B cell (primary cell): Measurements from ENCODE around the gene SETBP1. TPM values are rescaled to one million over a fixed set of nuclear protein-coding genes. Genes with fewer than 3 reads are reported as not detected.

Source experiments
- ATAC-seq: fragments of 200-7000 bp; cut with Tn5 transposase; one replicate; pipeline ENCODE4 v1.10.0; 2021; ENCODE audit warnings: low read depth, mild to moderate bottlenecking, moderate number of reproducible peaks, moderate library complexity
- CTCF ChIA-PET: fragments of 350-600 bp; sonication (Branson Sonifier 250); formaldehyde crosslinking; loops from one replicate; lab custom pipeline; 2021; ENCODE audit warnings: antibody characterized with exemption, inconsistent platforms; lab: Charles Lee
- POLR2A ChIA-PET: fragments of 350-600 bp; sonication (Branson Sonifier 250); formaldehyde crosslinking; loops from one replicate; lab custom pipeline; 2021; ENCODE audit warnings: antibody characterized with exemption; lab: Charles Lee
- DNase-seq: peaks from one replicate; pipeline ENCODE4 v3.0.0; 2013
- H2AFZ ChIP-seq: 2 replicates; pipeline ENCODE4 v1.6.1; 2012; ENCODE audit warnings: mild to moderate bottlenecking, low read depth, low read length; ENCODE audit not compliant: insufficient read depth, poor library complexity, severe bottlenecking
- H3K27ac ChIP-seq, 2 donors: 1 replicate in 1 of 2; 2 replicates in 1 of 2; pipeline ENCODE4 v1.5.1; 2012 to 2013; ENCODE audit warnings: low read length in 2 of 2, mild to moderate bottlenecking in 2 of 2, moderate library complexity in 1 of 2
- H3K27me3 ChIP-seq, 4 experiments: fragments of 200-600 bp in 1 of 4; sonication (generic) in 1 of 4; replicated peaks in 1 of 4; 1 replicate in 2 of 4; 2 replicates in 2 of 4; pipeline versions ENCODE4 v1.6.1 to v1.7.0; 2013 to 2016; ENCODE audit warnings: low read length in 3 of 4, mild to moderate bottlenecking in 2 of 4, mixed read lengths in 1 of 4, moderate library complexity in 1 of 4; ENCODE audit not compliant: insufficient read depth in 4 of 4, control insufficient read depth in 3 of 4; ENCODE audit errors: control extremely low read depth in 1 of 4
- H3K36me3 ChIP-seq, 2 experiments: replicated peaks in 1 of 2; 1 replicate in 1 of 2; 2 replicates in 1 of 2; pipeline versions ENCODE4 v1.6.1 to v1.7.1; 2013; ENCODE audit warnings: low read length in 1 of 2; ENCODE audit not compliant: insufficient read depth in 2 of 2, control insufficient read depth in 1 of 2; ENCODE audit errors: control extremely low read depth in 1 of 2, extremely low read depth in 1 of 2
- H3K4me1 ChIP-seq, 2 donors: fragments of 200-600 bp in 1 of 2; sonication (generic) in 1 of 2; 1 replicate in 1 of 2; 2 replicates in 1 of 2; pipeline versions ENCODE4 v1.5.1 to v1.6.1; 2013 to 2017; ENCODE audit warnings: low read length in 2 of 2; ENCODE audit not compliant: control insufficient read depth in 2 of 2, insufficient read depth in 2 of 2
- H3K4me2 ChIP-seq: replicated peaks from 2 replicates; pipeline ENCODE3; 2012; ENCODE audit warnings: mild to moderate bottlenecking, low read depth, low read length; ENCODE audit not compliant: poor library complexity, severe bottlenecking
- H3K4me3 ChIP-seq, 5 experiments: fragments of 200-600 bp in 1 of 5; sonication (generic) in 1 of 5; 1 replicate in 3 of 5; 2 replicates in 2 of 5; pipeline versions ENCODE4 v1.5.1 to v1.7.0; 2011 to 2016; ENCODE audit warnings: low read length in 4 of 5, mild to moderate bottlenecking in 4 of 5, low read depth in 2 of 5, control low read depth in 1 of 5, moderate library complexity in 1 of 5; ENCODE audit not compliant: insufficient read depth in 1 of 5; ENCODE audit errors: control extremely low read depth in 1 of 5, extremely low read depth in 1 of 5
- H3K79me2 ChIP-seq: fragments of 200-600 bp; sonication (generic); one replicate; pipeline ENCODE4 v1.6.0; 2016; ENCODE audit warnings: low read length; ENCODE audit not compliant: control insufficient read depth, insufficient read depth
- H3K9ac ChIP-seq: fragments of 200-600 bp; sonication (generic); 2 replicates; pipeline ENCODE4 v1.6.1; 2017; ENCODE audit warnings: mild to moderate bottlenecking, low read length, moderate library complexity
- H3K9me3 ChIP-seq, 3 donors: one replicate each; pipeline versions ENCODE4 v1.6.1 to v1.7.1; 2013; ENCODE audit warnings: low read length in 2 of 3; ENCODE audit not compliant: control insufficient read depth in 2 of 3, insufficient read depth in 1 of 3; ENCODE audit errors: control extremely low read depth in 1 of 3
- H4K20me1 ChIP-seq: 2 replicates; pipeline ENCODE4 v1.6.0; 2012; ENCODE audit warnings: mild to moderate bottlenecking, low read length; ENCODE audit not compliant: insufficient read depth, control insufficient read depth, poor library complexity, severe bottlenecking
- H3K27ac Mint-ChIP-seq: one replicate; pipeline ENCODE4 v1.8.0; 2021; ENCODE audit warnings: mixed read lengths
- H3K27me3 Mint-ChIP-seq: one replicate; pipeline ENCODE4 v1.8.0; 2021; ENCODE audit warnings: mixed read lengths
- H3K4me1 Mint-ChIP-seq: one replicate; pipeline ENCODE4 v1.8.0; 2021; ENCODE audit warnings: mixed read lengths
- H3K4me3 Mint-ChIP-seq: one replicate; pipeline ENCODE4 v1.8.0; 2021; ENCODE audit warnings: mixed read lengths
- H3K9me3 Mint-ChIP-seq: one replicate; pipeline ENCODE4 v1.8.0; 2022; ENCODE audit warnings: mixed read lengths; ENCODE audit not compliant: insufficient read depth
- EZH2 ChIP-seq: IDR thresholded peaks from 2 replicates; pipeline ENCODE4 v1.6.1; 2012; ENCODE audit warnings: borderline replicate concordance, low read depth, mild to moderate bottlenecking, moderate library complexity, low read length; ENCODE audit not compliant: insufficient read depth, poor library complexity, severe bottlenecking
- WGBS: methylation state at CpG from one replicate; pipeline ENCODE4 v1.1.5; 2013; ENCODE audit warnings: missing lambda C conversion rate; ENCODE audit not compliant: insufficient coverage; 5-methylcytosine and 5-hydroxymethylcytosine counted together
- intact Hi-C: fragments of 100-400 bp; cut with micrococcal nuclease; formaldehyde crosslinking; loops from one replicate; pipeline ENCODE4 v1.10.0; 2022
- polyA plus RNA-seq: library from polyadenylated mRNA; depleted of rRNA; stranded (reverse); fragments of >200 nt; gene quantifications from 2 replicates; pipeline ENCODE4 v1.2.3, GENCODE V29; 2012
- total RNA-seq, 2 donors: library from RNA; stranded (reverse); fragments of 120-200 nt in 1 of 2; gene quantifications; 1 replicate in 1 of 2; 2 replicates in 1 of 2; pipeline versions ENCODE4 v1.2.3 to v1.2.4, GENCODE V29; 2013 to 2022
- TF ChIP-seq, protein P1 (sequence below): fragments of 200-600 bp; IDR thresholded peaks from one replicate; pipeline ENCODE4 v1.8.0; 2022; ENCODE audit warnings: antibody characterized with exemption, mild to moderate bottlenecking

Gene SETBP1
- total and polyA plus RNA-seq, 2 donors (not counting 1 experiment from before 2014, with no cell fraction given): 15.1 to 129 TPM

DNA sequence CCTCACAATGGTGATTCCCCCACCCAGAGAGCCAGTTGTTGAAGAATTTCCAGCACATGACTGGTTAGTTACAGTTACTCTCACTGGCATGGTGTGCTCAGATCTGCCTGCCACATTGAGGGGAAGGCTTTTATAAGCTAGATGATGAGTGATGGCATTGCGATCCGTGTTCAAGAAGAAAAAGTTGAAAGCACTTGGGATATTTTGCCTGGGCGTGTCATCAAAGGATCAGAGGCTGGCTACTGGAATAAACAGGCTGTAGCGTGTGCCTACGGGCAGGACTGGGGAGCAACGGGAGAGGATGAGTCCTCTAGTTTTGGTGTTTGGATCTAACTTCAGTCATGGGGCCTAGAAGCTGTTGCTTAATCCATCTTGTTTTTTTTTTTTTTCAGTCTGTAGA is 175.0 kb downstream of the SETBP1 start:
- H3K27me3 ChIP-seq: no peaks in the 10 kb centered on the region
- no peak for TF ChIP-seq EZH2
- TF ChIP-seq, protein P1, sequence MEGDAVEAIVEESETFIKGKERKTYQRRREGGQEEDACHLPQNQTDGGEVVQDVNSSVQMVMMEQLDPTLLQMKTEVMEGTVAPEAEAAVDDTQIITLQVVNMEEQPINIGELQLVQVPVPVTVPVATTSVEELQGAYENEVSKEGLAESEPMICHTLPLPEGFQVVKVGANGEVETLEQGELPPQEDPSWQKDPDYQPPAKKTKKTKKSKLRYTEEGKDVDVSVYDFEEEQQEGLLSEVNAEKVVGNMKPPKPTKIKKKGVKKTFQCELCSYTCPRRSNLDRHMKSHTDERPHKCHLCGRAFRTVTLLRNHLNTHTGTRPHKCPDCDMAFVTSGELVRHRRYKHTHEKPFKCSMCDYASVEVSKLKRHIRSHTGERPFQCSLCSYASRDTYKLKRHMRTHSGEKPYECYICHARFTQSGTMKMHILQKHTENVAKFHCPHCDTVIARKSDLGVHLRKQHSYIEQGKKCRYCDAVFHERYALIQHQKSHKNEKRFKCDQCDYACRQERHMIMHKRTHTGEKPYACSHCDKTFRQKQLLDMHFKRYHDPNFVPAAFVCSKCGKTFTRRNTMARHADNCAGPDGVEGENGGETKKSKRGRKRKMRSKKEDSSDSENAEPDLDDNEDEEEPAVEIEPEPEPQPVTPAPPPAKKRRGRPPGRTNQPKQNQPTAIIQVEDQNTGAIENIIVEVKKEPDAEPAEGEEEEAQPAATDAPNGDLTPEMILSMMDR: no peak
- Mint-ChIP-seq H3K27ac (no peak overlapping the region), H3K4me1 (peaks cover 69% of the 10 kb centered on the region), H3K27me3 (no peaks in the 10 kb centered on the region), H3K4me3 (no peak overlapping the region), H3K9me3 (no peaks in the 10 kb centered on the region)
- H3K36me3 ChIP-seq: no peaks in the 10 kb centered on the region
- intact Hi-C loops: no loop called here
- H3K79me2 ChIP-seq: peaks cover 80% of the 10 kb centered on the region
- ChIA-PET POLR2A (no interaction called here), CTCF (interaction anchor here (0.6 to 0.8 kb wide), 3 partner anchors 73 to 172 kb away, joined by 3 to 5 read pairs (median 4); no protein-coding TSS in a partner anchor)
- peaks cover 59% of the 10 kb centered on the region for H4K20me1 ChIP-seq
- peaks cover 26 to 37% of the 10 kb centered on the region in 2 donors for H3K4me1 ChIP-seq
- H3K4me2 ChIP-seq: peak overlapping the region; percentile 0
- H3K27ac ChIP-seq: no peak overlapping the region
- H2AFZ ChIP-seq: no peak overlapping the region
- no peak overlapping the region for H3K4me3 ChIP-seq
- WGBS: 100% methylated on average over 4 of the region's 6 CpGs
- H3K9ac ChIP-seq: no peak overlapping the region
- DNase-seq: no peak
- ATAC-seq: no peak
- H3K9me3 ChIP-seq: no peaks in the 10 kb centered on the region

DNA sequence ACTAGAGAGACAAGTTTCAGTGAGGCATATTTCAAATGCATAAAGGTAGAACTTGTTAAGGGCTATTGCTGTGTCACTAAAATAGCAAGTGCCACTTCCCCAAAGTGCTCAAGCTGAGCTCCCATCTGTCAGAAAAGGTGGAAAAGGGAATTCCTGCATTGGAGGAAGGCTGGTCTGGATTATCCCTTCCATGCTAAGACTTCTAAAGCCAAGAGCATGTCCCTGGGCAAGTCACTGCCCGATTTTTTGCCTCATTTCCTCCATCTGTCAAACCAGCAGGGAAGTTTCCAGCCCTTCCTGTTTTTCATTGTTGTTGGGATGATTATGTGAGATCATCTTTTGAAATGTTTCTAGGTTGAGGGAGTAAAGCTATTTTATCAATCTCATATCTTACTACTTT is 175.5 kb downstream of the SETBP1 start:
- Mint-ChIP-seq H3K4me3 (no peak overlapping the region), H3K27ac (no peak overlapping the region), H3K4me1 (peaks cover 65% of the 10 kb centered on the region), H3K9me3 (no peaks in the 10 kb centered on the region), H3K27me3 (no peaks in the 10 kb centered on the region)
- Histone ChIP-seq H3K36me3 (no peaks in the 10 kb centered on the region), H3K4me2 (peak overlapping the region; percentile 0), H3K27me3 (no peaks in the 10 kb centered on the region), H3K4me3 (no peak overlapping the region), H3K79me2 (peaks cover 83% of the 10 kb centered on the region), H4K20me1 (peaks cover 59% of the 10 kb centered on the region), H2AFZ (no peak overlapping the region), H3K4me1 (peaks cover 26 to 32% of the 10 kb centered on the region in 2 donors), H3K9ac (no peak overlapping the region), H3K9me3 (no peaks in the 10 kb centered on the region), H3K27ac (no peak overlapping the region)
- ChIA-PET POLR2A (no interaction called here), CTCF (interaction anchor here (0.6 to 0.8 kb wide), 2 partner anchors 74 to 173 kb away, joined by 4 to 5 read pairs; no protein-coding TSS in a partner anchor)
- no CpG with 5 or more reads among the region's 1 CpG for WGBS
- TF ChIP-seq EZH2: no peak
- TF ChIP-seq, protein P1: no peak
- intact Hi-C loops: no loop called here
- ATAC-seq (no peak), DNase-seq (no peak)
